Retinal pigment epithelial cell (primary cell): ENCODE results near the gene TCERG1L.
"Not testable (repeated sequence)": the region's sequence is repeated elsewhere in the genome, so short reads cannot be mapped to it uniquely, and the experiment has no call there.

Experiments used
- DNase-seq: peaks from one replicate; pipeline ENCODE4 v3.0.0-alpha.2; 2010; ENCODE audit warnings: low read depth
- H3K4me3 ChIP-seq: 2 replicates; pipeline ENCODE4 v1.5.1; 2011; ENCODE audit warnings: mild to moderate bottlenecking, low read length, control low read depth, moderate library complexity
- CTCF ChIP-seq: conservative IDR thresholded peaks from 2 replicates; pipeline ENCODE4 v1.5.1; 2011; ENCODE audit warnings: low read depth, low read length, control low read depth, inconsistent platforms

Gene TCERG1L

GRCh38 chr10:131082991-131083481 is 228.5 kb downstream of the TCERG1L start:
- TF ChIP-seq CTCF, result no peak
- H3K4me3 ChIP-seq, result no peak overlapping the region
- no peak for DNase-seq

GRCh38 chr10:131082201-131082850 is 229.2 kb downstream of the TCERG1L start:
- no peak for TF ChIP-seq CTCF
- H3K4me3 ChIP-seq, result no peak overlapping the region
- no peak for DNase-seq

- no peak for DNase-seq
- no peak for TF ChIP-seq CTCF
- no peak overlapping the region for H3K4me3 ChIP-seq
Measured at GRCh38 chr10:131081786-131082185, 229.7 kb downstream of the TCERG1L start.

- no peak overlapping the region for H3K4me3 ChIP-seq
- DNase-seq, result no peak
- TF ChIP-seq CTCF, result no peak
Measured at GRCh38 chr10:131081376-131081775, 230.1 kb downstream of the TCERG1L start.

GRCh38 chr10:131080571-131080970 is 230.9 kb downstream of the TCERG1L start:
- no peak overlapping the region for H3K4me3 ChIP-seq
- no peak for TF ChIP-seq CTCF
- DNase-seq, result no peak

GRCh38 chr10:131079314-131079713 is 232.2 kb downstream of the TCERG1L start:
- no peak for TF ChIP-seq CTCF
- no peak overlapping the region for H3K4me3 ChIP-seq
- no peak for DNase-seq

- not testable (repeated sequence) for H3K4me3 ChIP-seq, DNase-seq
Measured at GRCh38 chr10:131078882-131079280, 232.6 kb downstream of the TCERG1L start.
